GM18507 (cell line): Measurements from ENCODE around the gene RAG2.

Experiments
- DNase-seq: peaks from one replicate; pipeline ENCODE4 v3.0.0; 2011; ENCODE audit warnings: low read depth; ENCODE audit not compliant: insufficient read length; ENCODE audit errors: extremely low spot score
- FAIRE-seq: peaks from 2 replicates; lab custom pipeline; 2011; peaks lifted over from hg19 to GRCh38; lab: Jason Lieb, UNC

The RAG2 gene

DNA sequence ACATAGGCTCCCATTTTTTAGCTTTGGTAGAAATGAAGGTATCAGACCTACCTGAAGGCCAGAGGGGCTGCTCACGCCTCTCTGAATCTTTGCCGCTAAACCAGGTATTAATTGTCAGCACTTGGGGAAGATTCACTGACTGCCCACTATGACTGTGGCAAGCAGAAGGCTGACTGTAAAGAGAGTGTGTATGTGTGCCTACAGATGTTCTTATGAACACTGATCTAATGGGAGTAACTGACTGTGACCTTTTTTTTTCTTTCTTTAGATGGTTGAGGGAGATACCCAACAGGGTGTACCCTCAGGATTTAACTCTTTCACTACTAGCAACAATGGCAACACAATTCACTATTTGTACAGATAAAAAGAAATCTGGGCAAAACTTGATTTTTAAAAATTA is at the start of gene RAG2:
RAG2 (minus strand) TSS at position 186 of the 400 bp plus-strand sequence. CDS start 4,068 bp downstream, outside the sequence.
- DNase-seq, result no peak
- FAIRE-seq, result no peak

DNA sequence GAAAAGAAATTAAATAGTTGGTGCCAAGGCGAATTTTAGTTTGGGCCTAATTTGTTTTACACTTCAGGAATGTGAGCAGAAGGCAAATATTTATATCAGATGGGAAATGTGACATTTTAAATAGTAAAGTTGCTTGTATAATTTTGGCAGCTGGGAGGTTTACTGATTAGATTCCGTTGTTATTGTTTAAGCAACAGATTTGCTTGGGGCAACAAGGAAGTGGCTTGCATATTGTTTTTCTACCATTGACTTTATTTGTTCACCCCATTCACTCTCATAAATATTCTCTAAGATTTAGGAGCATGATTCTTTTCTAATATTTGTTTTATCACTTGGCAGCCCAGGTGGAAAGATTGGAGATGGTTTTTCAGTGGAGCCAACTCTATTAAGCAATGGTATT is 40.5 kb upstream of the RAG2 start:
- DNase-seq (no peak), FAIRE-seq (no peak)

DNA sequence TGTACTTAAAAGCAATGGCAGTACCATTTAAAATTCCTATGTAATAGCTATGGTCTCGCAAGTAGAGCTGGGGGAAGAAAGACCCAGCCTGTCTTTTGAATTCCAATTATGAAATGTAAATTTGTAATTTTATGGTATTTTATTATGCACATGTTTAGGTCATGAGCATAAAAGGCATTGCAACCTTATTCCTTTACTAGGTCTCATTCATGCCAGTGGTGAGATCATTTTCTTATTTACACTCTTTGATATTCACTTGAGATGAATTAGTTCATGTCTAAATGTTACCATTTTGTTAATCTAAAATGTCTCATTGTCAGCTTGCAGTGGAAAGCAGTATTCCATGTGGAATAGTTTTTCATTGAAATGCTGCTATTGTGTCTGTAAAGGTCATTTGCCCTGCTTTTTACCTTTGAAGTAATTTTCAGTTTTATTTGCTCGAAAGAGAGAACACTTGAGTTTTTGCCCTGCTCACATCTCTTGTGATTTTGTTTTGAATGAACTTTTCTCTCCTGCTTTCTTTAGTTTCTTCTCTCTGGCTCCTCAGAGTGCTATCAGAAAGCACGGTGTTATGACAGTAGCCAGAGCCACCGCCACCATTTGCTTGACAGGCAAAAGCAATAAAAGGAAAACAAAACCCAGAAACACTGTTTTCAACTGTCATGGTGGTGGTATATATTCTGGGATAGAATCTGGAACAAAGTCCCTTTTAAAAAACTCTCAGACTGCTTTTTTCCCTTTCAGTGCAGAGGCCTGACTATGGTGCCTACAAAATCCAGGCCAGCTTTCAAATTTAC is 37.2 kb upstream of the RAG2 start:
- no peak for FAIRE-seq

GRCh38 chr11:36631774-36632173 is 33.7 kb upstream of the RAG2 start:
- DNase-seq, result no peak
- no peak for FAIRE-seq

More for the DNA sequence above, 37.2 kb upstream of the RAG2 start:
- no peak for DNase-seq

GRCh38 chr11:36628765-36629244 is 30.8 kb upstream of the RAG2 start:
- FAIRE-seq, result no peak
- no peak for DNase-seq

GRCh38 chr11:36628141-36628540 is 30.1 kb upstream of the RAG2 start:
- DNase-seq, result no peak
- no peak for FAIRE-seq

DNA sequence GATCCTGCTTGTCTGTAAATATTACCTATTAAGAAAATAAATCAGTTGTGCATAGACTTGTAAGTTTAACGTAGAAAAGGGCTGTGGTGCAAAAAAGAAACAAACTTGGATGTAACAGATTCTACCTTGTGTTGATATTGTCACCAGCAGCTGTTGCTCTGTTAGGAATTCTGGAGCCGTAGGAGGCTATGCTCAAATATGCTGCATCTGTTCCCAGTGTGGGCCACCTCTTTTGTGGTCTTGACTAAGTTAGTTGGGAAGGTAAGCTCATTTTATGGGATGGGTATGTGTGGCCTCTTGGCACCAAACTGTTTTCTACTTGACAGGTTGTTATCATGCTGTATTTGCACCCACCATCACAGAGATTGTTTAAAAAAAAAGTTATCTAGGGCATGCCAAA is 29.4 kb upstream of the RAG2 start:
- FAIRE-seq (no peak), DNase-seq (no peak)

- DNase-seq (no peak), FAIRE-seq (no peak)
Measured at GRCh38 chr11:36627006-36627405, 29.0 kb upstream of the RAG2 start.

DNA sequence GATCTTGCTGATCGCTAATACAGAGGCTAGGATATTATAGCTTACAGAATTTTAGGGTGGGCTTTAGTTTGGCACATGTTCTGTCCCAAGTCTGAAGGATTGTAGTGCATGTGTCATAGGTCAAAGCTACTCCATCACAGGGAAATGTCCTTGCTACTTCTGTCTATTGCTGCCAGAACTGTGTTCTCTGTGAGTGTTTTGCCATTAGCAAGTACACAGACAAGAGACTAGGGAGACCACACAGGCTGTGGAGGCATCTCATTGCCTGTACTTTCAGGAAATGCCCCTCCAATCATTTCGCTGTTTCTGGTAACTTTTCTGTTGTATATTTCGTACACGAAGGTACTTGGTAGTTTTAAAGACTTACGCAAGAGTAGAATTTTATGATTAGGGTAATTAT is 25.5 kb upstream of the RAG2 start:
- FAIRE-seq, result no peak
- DNase-seq, result no peak

DNA sequence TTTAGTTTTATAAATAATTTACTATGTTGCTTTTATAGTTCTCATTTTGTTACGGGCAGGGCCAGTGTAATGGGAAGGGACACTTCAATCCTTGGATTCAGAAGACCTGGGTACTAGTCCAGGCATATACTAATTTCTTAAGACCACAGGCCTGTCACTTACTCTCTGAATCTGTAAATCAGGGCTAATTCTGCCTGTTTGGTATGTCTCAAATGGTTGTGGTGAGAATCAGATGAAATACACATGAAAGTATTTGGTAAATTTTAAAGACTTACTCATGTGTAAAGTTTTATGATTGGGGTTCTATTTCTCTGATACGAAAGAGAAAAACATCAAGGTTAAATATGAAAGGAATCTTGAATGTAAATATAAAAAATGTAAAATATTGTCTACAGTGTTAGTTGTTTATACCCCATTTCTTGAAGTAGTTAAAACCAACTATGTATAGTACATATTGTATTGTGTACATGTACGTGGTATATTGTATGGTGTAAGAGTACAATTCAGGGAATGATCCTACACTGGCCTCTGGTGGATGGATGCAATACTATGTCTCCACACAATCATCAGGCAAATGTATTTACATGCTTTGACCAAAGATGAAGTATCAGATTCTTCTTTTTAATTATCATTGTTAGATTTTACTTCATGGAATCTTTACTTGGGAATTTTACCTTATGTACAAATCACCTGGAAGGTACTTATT is 24.5 kb upstream of the RAG2 start:
- no peak for DNase-seq
- peak; percentile 35 for FAIRE-seq

DNA sequence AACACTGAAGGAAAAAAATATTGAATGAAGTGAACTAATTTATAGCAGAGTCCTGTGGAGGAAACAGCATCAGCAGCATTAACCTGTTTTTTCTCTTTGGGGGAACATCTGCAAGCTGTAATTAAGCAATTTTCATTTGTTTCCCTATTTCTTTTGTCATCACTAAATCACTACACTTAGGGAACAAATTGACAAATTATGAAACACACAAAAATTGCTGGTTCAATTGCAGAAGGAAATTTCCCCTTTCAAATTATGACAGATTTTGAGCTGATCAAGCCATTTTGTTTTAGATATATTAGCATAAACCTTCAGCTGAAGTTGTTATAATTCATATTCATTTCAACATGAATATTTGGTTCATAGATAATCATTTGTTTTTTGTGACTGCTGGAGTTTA is 22.2 kb upstream of the RAG2 start:
- no peak for DNase-seq
- no peak for FAIRE-seq

DNA sequence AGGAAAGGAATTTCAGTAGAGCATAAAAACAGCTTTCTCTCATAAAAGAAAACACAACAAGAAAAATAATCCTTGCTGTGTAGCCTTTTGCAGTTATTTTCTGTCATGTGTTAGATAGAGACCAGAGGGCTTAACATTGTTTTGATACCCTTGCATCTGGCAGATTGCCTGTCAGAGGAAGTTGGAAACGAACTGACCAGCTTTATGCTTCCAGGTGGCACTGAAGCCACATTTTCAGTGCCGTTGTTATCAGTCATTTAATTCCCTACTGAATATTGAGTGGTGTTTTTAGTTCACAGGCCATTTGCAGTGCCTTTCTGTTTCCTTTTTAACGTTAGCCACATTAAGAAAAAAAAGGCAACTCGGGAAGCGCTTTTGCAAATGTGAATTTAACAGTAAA is 21.5 kb upstream of the RAG2 start:
- DNase-seq (no peak), FAIRE-seq (no peak)

GRCh38 chr11:36618363-36619047 is 20.5 kb upstream of the RAG2 start:
- no peak for FAIRE-seq
- no peak for DNase-seq

DNA sequence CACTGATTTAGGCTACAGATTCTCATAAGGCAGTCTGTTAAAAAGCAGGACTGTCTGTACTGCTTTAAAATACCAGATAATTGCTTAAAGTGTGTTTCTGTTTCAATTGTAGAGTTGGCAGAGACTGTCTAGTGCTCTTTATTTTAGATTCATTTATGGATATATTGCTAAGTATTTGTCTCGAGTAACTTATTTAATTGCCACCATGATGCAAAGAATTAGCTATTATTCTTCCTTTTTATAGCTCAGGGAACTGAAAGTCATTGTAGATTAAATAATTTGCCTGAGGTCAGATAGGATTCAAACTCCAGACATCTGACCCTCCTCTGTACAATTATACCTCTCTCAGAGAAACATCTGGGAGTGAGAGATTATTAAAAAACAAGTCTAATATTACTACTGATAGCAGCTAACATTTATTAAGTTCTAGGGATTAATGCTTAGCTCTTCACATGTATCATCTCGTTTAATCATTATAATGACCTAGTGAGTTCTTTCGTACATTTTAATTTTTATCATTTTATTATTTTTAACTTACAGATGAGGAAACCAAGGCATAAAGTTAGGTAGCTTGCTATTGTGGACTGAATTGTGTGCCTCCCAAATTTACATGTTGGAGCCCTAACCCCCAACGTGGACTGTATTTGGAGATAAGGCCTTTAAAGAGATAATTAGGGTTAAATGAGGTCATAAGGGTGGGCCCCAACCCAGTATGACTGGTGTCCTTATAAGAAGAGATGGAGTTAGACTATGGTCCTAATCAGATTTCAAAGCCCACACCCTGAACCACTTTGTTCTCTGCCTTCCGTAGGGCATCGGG is 19.7 kb upstream of the RAG2 start:
- no peak for FAIRE-seq
- DNase-seq, result no peak

DNA sequence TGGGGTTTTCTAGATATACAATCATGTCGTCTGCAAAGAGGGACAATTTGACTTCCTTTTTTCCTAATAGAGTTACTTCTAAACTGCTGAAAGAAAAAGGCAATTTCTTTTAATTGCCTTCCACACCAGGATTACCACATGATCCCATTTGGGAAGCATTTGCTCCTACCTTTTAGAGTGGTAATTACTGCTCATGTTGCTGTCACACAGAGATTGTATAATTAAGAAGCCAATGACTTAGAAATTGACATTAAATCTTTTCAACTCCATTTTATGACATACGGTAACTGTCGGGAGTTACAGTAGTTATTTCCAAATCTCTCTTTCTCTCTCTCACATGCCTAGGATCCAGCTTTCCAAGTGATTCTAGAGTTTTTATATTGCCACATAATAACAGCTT is 17.8 kb upstream of the RAG2 start:
- FAIRE-seq, result no peak
- no peak for DNase-seq

DNA sequence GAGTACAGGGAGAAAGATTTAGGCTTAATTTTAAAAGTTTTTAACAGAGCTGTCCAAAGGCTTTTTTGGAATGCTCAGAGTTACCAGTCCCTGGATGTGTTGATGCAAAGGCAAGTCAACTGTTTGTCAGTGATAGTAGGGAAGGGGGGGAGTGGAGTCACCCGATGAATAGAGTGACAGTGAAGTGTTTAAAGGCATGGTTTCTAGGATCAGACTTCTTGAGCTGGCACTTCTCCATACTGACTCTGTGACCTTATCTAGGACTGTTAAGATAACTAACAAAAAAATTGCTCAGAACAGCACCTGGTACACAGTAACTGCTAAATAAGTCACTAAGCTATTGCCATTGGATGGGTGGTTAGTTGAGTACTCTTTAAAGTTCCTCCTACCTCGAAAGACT is 11.3 kb upstream of the RAG2 start:
- no peak for FAIRE-seq
- DNase-seq, result no peak

DNA sequence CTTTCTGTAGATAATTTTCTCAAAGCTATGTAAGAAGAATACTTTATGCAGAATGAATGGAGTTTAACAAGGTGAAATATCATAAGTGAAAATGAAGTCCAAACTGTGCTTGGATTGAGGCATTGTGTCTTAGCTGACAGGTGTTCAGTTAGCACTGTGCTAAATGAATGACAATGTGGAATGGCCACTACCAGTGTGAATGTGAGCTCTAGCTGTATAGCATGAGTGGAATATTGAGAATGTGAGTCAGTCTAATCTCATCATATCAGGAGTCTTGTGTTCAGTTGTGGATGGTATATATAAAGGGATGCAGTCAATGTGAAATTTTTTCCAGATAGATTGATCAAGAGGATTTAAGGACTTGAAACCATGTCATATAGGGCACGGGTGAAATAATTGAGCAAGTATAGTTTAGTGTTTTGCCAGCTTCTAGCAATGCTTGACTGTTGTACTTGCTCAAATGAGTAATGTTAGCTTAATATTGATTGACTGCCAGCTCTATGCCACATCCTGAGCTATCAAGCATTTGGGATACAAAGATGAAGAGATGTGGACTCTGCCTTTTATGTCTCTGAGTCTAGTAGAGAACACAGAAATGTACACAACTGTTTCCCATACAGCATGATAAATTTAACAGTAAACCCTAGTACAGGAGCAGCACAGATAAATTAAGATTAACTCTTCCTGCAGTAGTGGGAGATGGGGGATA is 10.6 kb upstream of the RAG2 start:
- DNase-seq (no peak), FAIRE-seq (no peak)

GRCh38 chr11:36605221-36606216 is 7.5 kb upstream of the RAG2 start:
- no peak for DNase-seq
- no peak for FAIRE-seq
